ENCODE measurements around the gene TAF4.

Gene TAF4

DNA sequence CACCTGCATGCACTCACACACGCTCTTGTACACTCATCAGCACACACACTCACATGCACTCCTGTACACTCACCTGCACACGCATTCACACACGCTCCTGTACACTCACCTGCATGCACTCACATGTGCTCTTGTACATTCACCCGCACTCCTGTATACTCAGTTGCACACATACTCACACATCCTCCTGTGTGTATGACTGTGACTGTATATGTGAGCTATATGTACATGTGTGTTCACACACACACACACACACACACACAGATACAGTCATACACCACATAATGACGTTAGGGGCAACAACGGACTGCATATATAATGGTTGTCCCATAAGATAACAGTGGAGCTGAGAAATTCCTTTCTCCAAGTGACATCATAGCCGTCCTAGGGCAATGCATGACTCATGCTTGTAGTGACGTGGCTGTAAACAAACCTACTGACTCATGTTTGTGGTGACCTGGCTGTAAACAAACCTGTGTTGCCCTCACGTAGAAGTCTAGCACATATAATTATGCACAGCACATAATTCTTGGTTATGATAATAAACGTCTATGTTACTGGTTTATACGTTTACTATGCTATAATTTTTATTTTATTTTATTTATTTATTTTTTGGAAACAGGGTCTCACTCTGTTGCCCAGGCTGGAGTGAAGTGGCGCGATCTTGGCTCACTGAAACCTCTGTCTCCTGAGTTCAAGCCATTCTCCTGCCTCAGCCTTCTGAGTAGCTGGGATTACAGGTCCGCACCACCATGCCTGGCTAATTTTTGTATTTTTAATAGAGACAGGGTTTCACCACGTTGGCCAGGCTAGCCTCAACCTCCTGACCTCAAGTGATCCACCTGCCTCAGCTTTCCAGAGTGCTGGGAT, 22.8 kb upstream of the TAF4 start:
- H3K9ac ChIP-seq (ENCODE audit: low read length), result no peak overlapping the region
- H4K20me1 ChIP-seq (ENCODE audit: insufficient read depth, low read length), result no peaks in the 10 kb centered on the region
- H3K4me2 ChIP-seq (ENCODE audit: low read depth, low read length), result no peak overlapping the region
- H3F3A ChIP-seq (ENCODE audit: insufficient read depth, low read length), result no peaks in the 10 kb centered on the region
- no peak overlapping the region for H3K27ac ChIP-seq (ENCODE audit: low read length)
- no peaks in the 10 kb centered on the region for H3K9me2 ChIP-seq (replicated peaks; ENCODE audit: insufficient read depth, low read length)
- DNase-seq, result no peak
- peaks cover 81% of the 10 kb centered on the region for H3K27me3 ChIP-seq (replicated peaks; ENCODE audit: insufficient read depth, low read length)
- H3K4me3 ChIP-seq (ENCODE audit: low read length), result no peak overlapping the region
- no peaks in the 10 kb centered on the region for H3K79me2 ChIP-seq (ENCODE audit: low read length)
- H3K36me3 ChIP-seq (replicated peaks; ENCODE audit: insufficient read depth, low read length), result no peaks in the 10 kb centered on the region
- no peaks in the 10 kb centered on the region for H3K4me1 ChIP-seq (ENCODE audit: low read length)
- H2AFZ ChIP-seq (ENCODE audit: low read length), result no peak overlapping the region
- no peaks in the 10 kb centered on the region for H3K9me3 ChIP-seq (replicated peaks; ENCODE audit: insufficient read depth, low read length)
- no peak for TF ChIP-seq EZH2 (optimal IDR thresholded peaks at IDR 0.05; ENCODE audit: low read depth, low read length)
- TF ChIP-seq EZH2phosphoT487 (IDR thresholded peaks at IDR 0.05; ENCODE audit: low read length), result no peak
- TF ChIP-seq, protein P1, sequence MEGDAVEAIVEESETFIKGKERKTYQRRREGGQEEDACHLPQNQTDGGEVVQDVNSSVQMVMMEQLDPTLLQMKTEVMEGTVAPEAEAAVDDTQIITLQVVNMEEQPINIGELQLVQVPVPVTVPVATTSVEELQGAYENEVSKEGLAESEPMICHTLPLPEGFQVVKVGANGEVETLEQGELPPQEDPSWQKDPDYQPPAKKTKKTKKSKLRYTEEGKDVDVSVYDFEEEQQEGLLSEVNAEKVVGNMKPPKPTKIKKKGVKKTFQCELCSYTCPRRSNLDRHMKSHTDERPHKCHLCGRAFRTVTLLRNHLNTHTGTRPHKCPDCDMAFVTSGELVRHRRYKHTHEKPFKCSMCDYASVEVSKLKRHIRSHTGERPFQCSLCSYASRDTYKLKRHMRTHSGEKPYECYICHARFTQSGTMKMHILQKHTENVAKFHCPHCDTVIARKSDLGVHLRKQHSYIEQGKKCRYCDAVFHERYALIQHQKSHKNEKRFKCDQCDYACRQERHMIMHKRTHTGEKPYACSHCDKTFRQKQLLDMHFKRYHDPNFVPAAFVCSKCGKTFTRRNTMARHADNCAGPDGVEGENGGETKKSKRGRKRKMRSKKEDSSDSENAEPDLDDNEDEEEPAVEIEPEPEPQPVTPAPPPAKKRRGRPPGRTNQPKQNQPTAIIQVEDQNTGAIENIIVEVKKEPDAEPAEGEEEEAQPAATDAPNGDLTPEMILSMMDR (IDR thresholded peaks at IDR 0.05; ENCODE audit: low read length), result no peak

DNA sequence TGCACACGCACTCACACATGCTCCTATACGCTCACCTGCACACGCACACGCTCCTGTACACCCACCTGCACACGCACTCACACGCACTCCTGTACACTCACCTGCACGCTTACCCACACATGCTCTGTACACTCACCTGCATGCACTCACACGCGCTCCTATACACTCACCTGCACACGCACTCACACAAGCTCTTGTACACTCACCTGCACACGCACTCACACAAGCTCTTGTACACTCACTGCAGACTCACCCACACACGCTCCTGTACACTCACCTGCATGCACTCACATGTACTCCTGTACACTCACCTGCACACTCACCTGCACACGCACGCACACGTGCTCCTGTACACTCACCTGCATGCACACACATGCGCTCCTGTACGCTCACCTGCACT, 22.0 kb upstream of the TAF4 start:
- Histone ChIP-seq H3F3A (ENCODE audit: insufficient read depth, low read length) (no peaks in the 10 kb centered on the region), H3K4me1 (ENCODE audit: low read length) (no peaks in the 10 kb centered on the region), H3K27ac (ENCODE audit: low read length) (no peak overlapping the region), H3K9me3 (replicated peaks; ENCODE audit: insufficient read depth, low read length) (no peaks in the 10 kb centered on the region), H3K36me3 (replicated peaks; ENCODE audit: insufficient read depth, low read length) (no peaks in the 10 kb centered on the region), H2AFZ (ENCODE audit: low read length) (no peak overlapping the region), H3K9me2 (replicated peaks; ENCODE audit: insufficient read depth, low read length) (no peaks in the 10 kb centered on the region), H3K9ac (ENCODE audit: low read length) (no peak overlapping the region), H3K27me3 (replicated peaks; ENCODE audit: insufficient read depth, low read length) (peaks cover 77% of the 10 kb centered on the region), H3K79me2 (ENCODE audit: low read length) (no peaks in the 10 kb centered on the region), H3K4me2 (ENCODE audit: low read depth, low read length) (no peak overlapping the region), H3K4me3 (ENCODE audit: low read length) (no peak overlapping the region), H4K20me1 (ENCODE audit: insufficient read depth, low read length) (no peaks in the 10 kb centered on the region)
- no peak for TF ChIP-seq EZH2phosphoT487 (IDR thresholded peaks at IDR 0.05; ENCODE audit: low read length)
- TF ChIP-seq, protein P1 (IDR thresholded peaks at IDR 0.05; ENCODE audit: low read length), result no peak
- TF ChIP-seq EZH2 (optimal IDR thresholded peaks at IDR 0.05; ENCODE audit: low read depth, low read length), result no peak
- DNase-seq, result no peak

DNA sequence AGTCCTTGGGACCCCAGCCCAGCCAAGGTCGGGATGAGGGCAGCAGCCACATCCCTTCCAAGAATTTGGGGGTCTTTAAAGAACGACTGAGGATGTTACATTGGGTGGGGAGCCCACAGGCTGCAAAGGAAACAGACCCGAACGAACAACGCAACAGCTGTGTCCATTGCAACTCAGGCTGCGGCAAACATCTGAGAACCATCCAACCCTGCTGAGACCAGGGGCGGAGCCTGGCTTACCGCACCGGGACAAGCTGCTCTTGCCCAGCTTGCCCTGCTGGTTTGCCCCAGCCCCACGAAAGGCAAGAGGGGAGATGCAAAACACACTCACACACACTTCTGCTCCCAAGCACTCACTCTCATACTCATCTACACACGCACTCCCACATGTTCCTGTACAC, 21.5 kb upstream of the TAF4 start:
- H3K36me3 ChIP-seq (replicated peaks; ENCODE audit: insufficient read depth, low read length), result no peaks in the 10 kb centered on the region
- H3K27me3 ChIP-seq (replicated peaks; ENCODE audit: insufficient read depth, low read length), result peaks cover 76% of the 10 kb centered on the region
- TF ChIP-seq, protein P1 (IDR thresholded peaks at IDR 0.05; ENCODE audit: low read length), result no peak
- TF ChIP-seq EZH2 (optimal IDR thresholded peaks at IDR 0.05; ENCODE audit: low read depth, low read length) (no peak), EZH2phosphoT487 (IDR thresholded peaks at IDR 0.05; ENCODE audit: low read length) (no peak)
- no peak overlapping the region for H3K27ac ChIP-seq (ENCODE audit: low read length)
- no peak overlapping the region for H3K9ac ChIP-seq (ENCODE audit: low read length)
- H2AFZ ChIP-seq (ENCODE audit: low read length), result no peak overlapping the region
- H3K79me2 ChIP-seq (ENCODE audit: low read length), result no peaks in the 10 kb centered on the region
- H3K4me1 ChIP-seq (ENCODE audit: low read length), result no peaks in the 10 kb centered on the region
- H3K4me3 ChIP-seq (ENCODE audit: low read length), result no peak overlapping the region
- no peaks in the 10 kb centered on the region for H4K20me1 ChIP-seq (ENCODE audit: insufficient read depth, low read length)
- no peaks in the 10 kb centered on the region for H3K9me2 ChIP-seq (replicated peaks; ENCODE audit: insufficient read depth, low read length)
- no peaks in the 10 kb centered on the region for H3F3A ChIP-seq (ENCODE audit: insufficient read depth, low read length)
- no peaks in the 10 kb centered on the region for H3K9me3 ChIP-seq (replicated peaks; ENCODE audit: insufficient read depth, low read length)
- H3K4me2 ChIP-seq (ENCODE audit: low read depth, low read length), result no peak overlapping the region
- DNase-seq, result no peak
